Hematopoietic multipotent progenitor cell treated with erythropoietin and hydrocortisone succinate and interleukin-3 and kit ligand, for 15 days (in vitro differentiated cells): ENCODE measurements around the gene PEX19.
A peak's percentile ranks its signal among the peaks of the same experiment; 100 is the strongest.

Experiments
- DNase-seq: peaks from one replicate; pipeline ENCODE4 v3.0.0-alpha.2; 2015; ENCODE audit warnings: low spot score

The PEX19 gene

GRCh38 chr1:160277987-160278386, 6.9 kb downstream of the PEX19 start:
- no peak for DNase-seq

- DNase-seq = no peak
Observed at GRCh38 chr1:160277330-160277729, 7.6 kb downstream of the PEX19 start.

- no peak for DNase-seq
Observed at GRCh38 chr1:160271025-160271424, 13.9 kb downstream of the PEX19 start.

- no peak for DNase-seq
Observed at GRCh38 chr1:160267284-160267991, 17.5 kb downstream of the PEX19 start.

- no peak for DNase-seq
Observed at GRCh38 chr1:160264795-160265307, 20.1 kb downstream of the PEX19 start.

- DNase-seq = peak; percentile 99
Observed at GRCh38 chr1:160261893-160262794, 22.8 kb downstream of the PEX19 start, which contains the start of gene DCAF8. TSS of gene DCAF8 (minus strand) at chr1:160262549. CDS start at chr1:160244008, 18,541 bp downstream.

- DNase-seq = peak; percentile 78
Observed at GRCh38 chr1:160261556-160261892, 23.4 kb downstream of the PEX19 start.

- peak; percentile 59 for DNase-seq
Observed at GRCh38 chr1:160260406-160261382, 24.2 kb downstream of the PEX19 start.

- no peak for DNase-seq
Observed at GRCh38 chr1:160258177-160258798, 26.6 kb downstream of the PEX19 start.

- DNase-seq = no peak
Observed at GRCh38 chr1:160257411-160258015, 27.4 kb downstream of the PEX19 start.

- peak; percentile 92 for DNase-seq
Observed at GRCh38 chr1:160256396-160257046, 28.4 kb downstream of the PEX19 start.

GRCh38 chr1:160255781-160256300, 29.1 kb downstream of the PEX19 start:
- DNase-seq = no peak

- DNase-seq = peak; percentile 76
Observed at GRCh38 chr1:160251687-160252526, 33.0 kb downstream of the PEX19 start.

GRCh38 chr1:160251011-160251410, 33.9 kb downstream of the PEX19 start:
- no peak for DNase-seq

- DNase-seq = no peak
Observed at GRCh38 chr1:160247053-160247452, 37.9 kb downstream of the PEX19 start.

GRCh38 chr1:160245434-160245833, 39.5 kb downstream of the PEX19 start:
- DNase-seq = no peak

GRCh38 chr1:160244209-160244608, 40.7 kb downstream of the PEX19 start:
- DNase-seq = no peak

GRCh38 chr1:160243767-160244166, 41.2 kb downstream of the PEX19 start:
- DNase-seq = no peak
